GM12878 (cell line): ENCODE data around the gene XPO6. TPM values are rescaled to one million over a fixed set of nuclear protein-coding genes. Genes with fewer than 3 reads are reported as not detected.
A peak's percentile ranks its signal among the peaks of the same experiment; 100 is the strongest.

ENCODE experiments used
- ATAC-seq: fragments of 200-7000 bp; cut with Tn5 transposase; 3 replicates; pipeline ENCODE4 v1.9.1; 2020; ENCODE audit warnings: mild to moderate bottlenecking, moderate library complexity
- BruUV-seq: library from RNA; stranded (reverse); fragments of 400-500 nt; replicated peaks from 2 replicates; lab custom pipeline; 2021; lab: Mats Ljungman, UMichigan
- CTCF ChIA-PET: fragments of 300-600 bp; sonication (Branson Sonifier 250); formaldehyde crosslinking; extraction: SDS; loops from one replicate; lab custom pipeline; 2021; ENCODE audit warnings: inconsistent platforms; lab: Yijun Ruan, JAX
- POLR2A ChIA-PET: fragments of 350-600 bp; formaldehyde crosslinking; extraction: SDS; loops from one replicate; lab custom pipeline; 2021; ENCODE audit warnings: inconsistent platforms; lab: Charles Lee
- RAD21 ChIA-PET: fragments of 300-600 bp; sonication (Branson Sonifier 250); formaldehyde crosslinking; loops from one replicate; lab custom pipeline; 2023; ENCODE audit warnings: antibody characterized with exemption; ENCODE audit not compliant: unreplicated experiment; lab: Charles Lee
- SMC1A ChIA-PET: fragments of 300-600 bp; sonication (Branson Sonifier 250); formaldehyde crosslinking; loops from one replicate; lab custom pipeline; 2023; ENCODE audit not compliant: unreplicated experiment, uncharacterized antibody; lab: Charles Lee
- DNase-seq: peaks from one replicate; pipeline ENCODE4 v3.0.0-alpha.2; 2011; ENCODE audit warnings: low read depth, low spot score
- FAIRE-seq: peaks from 3 replicates; lab custom pipeline; 2011; peaks lifted over from hg19 to GRCh38; lab: Jason Lieb, UNC
- H2AFZ ChIP-seq: 2 replicates; pipeline ENCODE4 v1.6.0; 2011; ENCODE audit warnings: low read depth, low read length, control low read depth; ENCODE audit not compliant: control insufficient read depth
- H3K27ac ChIP-seq: 2 replicates; pipeline ENCODE4 v1.5.1; 2011; ENCODE audit warnings: control low read depth; ENCODE audit not compliant: control insufficient read depth, insufficient read depth
- H3K27me3 ChIP-seq, 2 experiments: replicated peaks in 1 of 2; 2 replicates each; pipeline versions ENCODE4 v1.6.0 to v1.6.1; 2011; ENCODE audit warnings: low read length in 1 of 2; ENCODE audit not compliant: control insufficient read depth in 2 of 2, insufficient read depth in 2 of 2
- H3K36me3 ChIP-seq, 2 experiments: 2 replicates each; pipeline ENCODE4 v1.5.1; 2011; ENCODE audit warnings: low read length in 1 of 2; ENCODE audit not compliant: control insufficient read depth in 2 of 2, insufficient read depth in 2 of 2
- H3K4me1 ChIP-seq: 2 replicates; pipeline ENCODE4 v1.6.1; 2011; ENCODE audit warnings: mild to moderate bottlenecking, low read length, moderate library complexity, mixed read lengths; ENCODE audit not compliant: control insufficient read depth, insufficient read depth
- H3K4me2 ChIP-seq: 2 replicates; pipeline ENCODE4 v1.6.0; 2011; ENCODE audit warnings: control low read depth; ENCODE audit not compliant: control insufficient read depth, insufficient read depth
- H3K4me3 ChIP-seq: fragments of 200-600 bp; sonication (generic); 2 replicates; pipeline ENCODE4 v1.5.1; 2016
- H3K79me2 ChIP-seq: 2 replicates; pipeline ENCODE4 v1.6.0; 2011; ENCODE audit warnings: low read length; ENCODE audit not compliant: control insufficient read depth, insufficient read depth
- H3K9ac ChIP-seq: 2 replicates; pipeline ENCODE4 v1.8.0; 2011; ENCODE audit warnings: low read length, control low read depth, mixed read lengths; ENCODE audit not compliant: control insufficient read depth, insufficient read depth
- H3K9me3 ChIP-seq: replicated peaks from 3 replicates; pipeline ENCODE4 v1.5.1; 2011; ENCODE audit warnings: mild to moderate bottlenecking, low read length; ENCODE audit not compliant: control insufficient read depth, insufficient read depth
- H4K20me1 ChIP-seq: 2 replicates; pipeline ENCODE4 v1.6.0; 2011; ENCODE audit not compliant: control insufficient read depth, insufficient read depth
- ATF3 ChIP-seq: IDR thresholded peaks from 2 replicates; pipeline ENCODE4 v1.6.1; 2011; ENCODE audit warnings: low read depth, mild to moderate bottlenecking, low read length, moderate library complexity, borderline replicate concordance; ENCODE audit errors: extremely low read depth
- ATF7 ChIP-seq: fragments of 450-650 bp; IDR thresholded peaks from 2 replicates; pipeline ENCODE4 v1.6.1; 2016; ENCODE audit warnings: low read depth, mild to moderate bottlenecking
- CBX3 ChIP-seq: fragments of 200-600 bp; sonication (generic); IDR thresholded peaks from 2 replicates; pipeline ENCODE4 v1.6.1; 2016; ENCODE audit warnings: low read depth, borderline replicate concordance
- CHD1 ChIP-seq: IDR thresholded peaks from 2 replicates; pipeline ENCODE4 v1.6.1; 2012; ENCODE audit warnings: low read depth, low read length, improper control_type of control experiment
- CREM ChIP-seq: IDR thresholded peaks from 2 replicates; pipeline ENCODE4 v1.6.1; 2014; ENCODE audit warnings: antibody characterized with exemption, low read depth
- GATAD2B ChIP-seq: fragments of 450-650 bp; conservative IDR thresholded peaks from 2 replicates; pipeline ENCODE4 v1.6.1; 2017; ENCODE audit warnings: low read depth, mild to moderate bottlenecking, moderate library complexity
- KLF5 ChIP-seq: fragments of 450-650 bp; IDR thresholded peaks from 2 replicates; pipeline ENCODE4 v1.6.1; 2014; ENCODE audit warnings: mild to moderate bottlenecking; ENCODE audit not compliant: partially characterized antibody
- LARP7 ChIP-seq: fragments of 450-650 bp; IDR thresholded peaks from 2 replicates; pipeline ENCODE4 v1.6.1; 2017; ENCODE audit warnings: mild to moderate bottlenecking
- MTA3 ChIP-seq: IDR thresholded peaks from 2 replicates; pipeline ENCODE4 v1.6.1; 2012; ENCODE audit warnings: low read length, inconsistent platforms, borderline replicate concordance
- NFXL1 ChIP-seq: fragments of 450-650 bp; IDR thresholded peaks from 2 replicates; pipeline ENCODE4 v1.6.1; 2017; ENCODE audit warnings: antibody characterized with exemption, mild to moderate bottlenecking, borderline replicate concordance
- PAX8 ChIP-seq: fragments of 450-650 bp; IDR thresholded peaks from 2 replicates; pipeline ENCODE4 v1.6.1; 2017; ENCODE audit warnings: mild to moderate bottlenecking, moderate library complexity
- SIN3A ChIP-seq: IDR thresholded peaks from 2 replicates; pipeline ENCODE4 v1.6.1; 2012; ENCODE audit warnings: low read depth, low read length, improper control_type of control experiment
- SMARCA5 ChIP-seq: fragments of 450-650 bp; IDR thresholded peaks from 2 replicates; pipeline ENCODE4 v1.6.1; 2017; ENCODE audit warnings: mild to moderate bottlenecking
- TAF1 ChIP-seq: IDR thresholded peaks from 2 replicates; pipeline ENCODE4 v1.6.1; 2011; ENCODE audit warnings: mild to moderate bottlenecking, low read depth, low read length, borderline replicate concordance
- ZNF207 ChIP-seq: fragments of 450-650 bp; IDR thresholded peaks from 2 replicates; pipeline ENCODE4 v1.6.1; 2014; ENCODE audit warnings: antibody characterized with exemption, mild to moderate bottlenecking, borderline replicate concordance
- ZNF217 ChIP-seq: fragments of 450-650 bp; IDR thresholded peaks from 2 replicates; pipeline ENCODE4 v1.6.1; 2017; ENCODE audit warnings: antibody characterized with exemption, mild to moderate bottlenecking
- WGBS: methylation state at CpG from one replicate; pipeline ENCODE4 v1.1.6; 2016; ENCODE audit warnings: low lambda C conversion rate; ENCODE audit not compliant: insufficient replicate concordance, insufficient coverage; ENCODE audit errors: missing lambda C conversion rate; 5-methylcytosine and 5-hydroxymethylcytosine counted together
- in situ Hi-C: fragments of 300-500 bp; cut with MboI; formaldehyde crosslinking; loops from 9 replicates; pipeline ENCODE4 v1.14.3; 2018; ENCODE audit warnings: mixed read lengths
- intact Hi-C: fragments of 100-400 bp; cut with micrococcal nuclease; formaldehyde crosslinking; loops from one replicate; pipeline ENCODE4 v1.14.2; 2022; ENCODE audit not compliant: unreplicated experiment
- polyA plus RNA-seq, 11 experiments: library from polyadenylated mRNA; depleted of rRNA in 4 of 11; unstranded in 6 of 11; stranded (reverse) in 5 of 11; fragments of >200 nt; fragmentation: Nextera tagmentation in 4 of 11; fragmentation: Illumina TruSeq in 1 of 11; extraction: Ambion mirVana in 4 of 11; extraction: Trizol in 1 of 11; gene quantifications; 1 replicate in 1 of 11; 2 replicates in 10 of 11; pipeline versions ENCODE4 v1.2.1 to v1.2.3, GENCODE V29; 2011 to 2016; ENCODE audit warnings: inconsistent platforms in 2 of 11, missing spikeins in 2 of 11, low read depth in 1 of 11
- total RNA-seq, 4 experiments: library from RNA; depleted of rRNA in 3 of 4; stranded (reverse); fragments of >200 nt in 3 of 4; fragmentation: Illumina TruSeq in 1 of 4; extraction: Trizol in 1 of 4; gene quantifications; 2 replicates each; pipeline versions ENCODE4 v1.2.1 to v1.2.3, GENCODE V29; 2013 to 2021
- TF ChIP-seq, protein P1 (sequence below): IDR thresholded peaks from 2 replicates; pipeline ENCODE4 v1.6.1; 2012; ENCODE audit warnings: mild to moderate bottlenecking, low read depth, low read length
- TF ChIP-seq, protein P2 (sequence below): fragments of 150-350 bp; IDR thresholded peaks from 2 replicates; pipeline ENCODE4 v1.6.1; 2016; ENCODE audit warnings: low read depth, low read length

XPO6 gene
- total and polyA plus RNA-seq, 10 of the 15 experiments (the other 5 are each of a cell fraction or from before 2014, with no cell fraction given) = 9.9 to 246 (median 110) TPM

DNA sequence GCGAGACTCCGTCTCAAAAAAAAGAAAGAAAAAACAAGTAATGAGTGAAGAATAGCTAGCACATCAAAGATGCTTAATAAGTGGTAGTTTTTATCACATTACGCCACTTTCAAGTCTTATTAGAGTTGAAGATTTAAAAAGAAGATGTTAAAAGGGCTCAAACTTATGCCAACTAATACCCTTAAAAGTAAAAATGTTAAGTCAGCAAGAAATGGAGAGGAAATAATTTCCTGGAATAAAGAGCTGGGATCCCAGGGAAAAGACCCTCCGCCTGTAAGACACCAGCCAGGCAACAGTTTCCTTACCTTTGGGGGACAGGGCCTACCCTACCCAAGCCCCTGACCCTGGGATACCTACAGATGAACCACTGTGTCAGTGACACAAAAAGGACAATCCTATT is 3.6 kb downstream of the XPO6 start:
- Histone ChIP-seq H3K36me3 (peaks cover 5 to 31% of the 10 kb centered on the region in 2 experiments), H3K4me3 (peak overlapping the region; percentile 66), H4K20me1 (peaks cover 4% of the 10 kb centered on the region), H3K4me2 (peak overlapping the region; percentile 74), H3K27ac (peak overlapping the region; percentile 20; the same call in 1 of the 2 replicates), H2AFZ (no peak overlapping the region), H3K4me1 (peaks cover 14% of the 10 kb centered on the region), H3K27me3 (no peaks in the 10 kb centered on the region), H3K79me2 (peaks cover 81% of the 10 kb centered on the region), H3K9ac (no peak overlapping the region), H3K9me3 (no peaks in the 10 kb centered on the region)
- ChIA-PET RAD21 (interaction anchor here (3.5 to 12.5 kb wide), 3 partner anchors 18 to 67 kb away, joined by 31 to 192 read pairs (median 63); no protein-coding TSS in a partner anchor), POLR2A (interaction anchor here (0.6 to 4.9 kb wide), 4 partner anchors 10 to 74 kb away, joined by 3 to 71 read pairs (median 4); no protein-coding TSS in a partner anchor), CTCF (interaction anchor here (0.7 to 8.1 kb wide), 7 partner anchors 9 to 114 kb away, joined by 3 to 91 read pairs (median 4); no protein-coding TSS in a partner anchor), SMC1A (interaction anchor here (0.7 to 13.4 kb wide), 6 partner anchors 10 to 67 kb away, joined by 3 to 272 read pairs (median 10); no protein-coding TSS in a partner anchor)
- no peak for FAIRE-seq
- no TSS peak for BruUV-seq
- intact Hi-C loops (no loop called here), in situ Hi-C loops (no loop called here)
- DNase-seq = no peak
- no peak for ATAC-seq
- WGBS = 97% methylated on average over 4 of the region's 4 CpGs
- TF ChIP-seq CHD1 = no peak
- no peak for TF ChIP-seq SIN3A
- TF ChIP-seq, protein P1, sequence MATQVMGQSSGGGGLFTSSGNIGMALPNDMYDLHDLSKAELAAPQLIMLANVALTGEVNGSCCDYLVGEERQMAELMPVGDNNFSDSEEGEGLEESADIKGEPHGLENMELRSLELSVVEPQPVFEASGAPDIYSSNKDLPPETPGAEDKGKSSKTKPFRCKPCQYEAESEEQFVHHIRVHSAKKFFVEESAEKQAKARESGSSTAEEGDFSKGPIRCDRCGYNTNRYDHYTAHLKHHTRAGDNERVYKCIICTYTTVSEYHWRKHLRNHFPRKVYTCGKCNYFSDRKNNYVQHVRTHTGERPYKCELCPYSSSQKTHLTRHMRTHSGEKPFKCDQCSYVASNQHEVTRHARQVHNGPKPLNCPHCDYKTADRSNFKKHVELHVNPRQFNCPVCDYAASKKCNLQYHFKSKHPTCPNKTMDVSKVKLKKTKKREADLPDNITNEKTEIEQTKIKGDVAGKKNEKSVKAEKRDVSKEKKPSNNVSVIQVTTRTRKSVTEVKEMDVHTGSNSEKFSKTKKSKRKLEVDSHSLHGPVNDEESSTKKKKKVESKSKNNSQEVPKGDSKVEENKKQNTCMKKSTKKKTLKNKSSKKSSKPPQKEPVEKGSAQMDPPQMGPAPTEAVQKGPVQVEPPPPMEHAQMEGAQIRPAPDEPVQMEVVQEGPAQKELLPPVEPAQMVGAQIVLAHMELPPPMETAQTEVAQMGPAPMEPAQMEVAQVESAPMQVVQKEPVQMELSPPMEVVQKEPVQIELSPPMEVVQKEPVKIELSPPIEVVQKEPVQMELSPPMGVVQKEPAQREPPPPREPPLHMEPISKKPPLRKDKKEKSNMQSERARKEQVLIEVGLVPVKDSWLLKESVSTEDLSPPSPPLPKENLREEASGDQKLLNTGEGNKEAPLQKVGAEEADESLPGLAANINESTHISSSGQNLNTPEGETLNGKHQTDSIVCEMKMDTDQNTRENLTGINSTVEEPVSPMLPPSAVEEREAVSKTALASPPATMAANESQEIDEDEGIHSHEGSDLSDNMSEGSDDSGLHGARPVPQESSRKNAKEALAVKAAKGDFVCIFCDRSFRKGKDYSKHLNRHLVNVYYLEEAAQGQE = no peak
- TF ChIP-seq SMARCA5 = no peak
- no peak for TF ChIP-seq ZNF217
- no peak for TF ChIP-seq KLF5
- TF ChIP-seq TAF1 = no peak
- no peak for TF ChIP-seq GATAD2B
- TF ChIP-seq MTA3 = no peak
- TF ChIP-seq CBX3 = no peak
- TF ChIP-seq, protein P2, sequence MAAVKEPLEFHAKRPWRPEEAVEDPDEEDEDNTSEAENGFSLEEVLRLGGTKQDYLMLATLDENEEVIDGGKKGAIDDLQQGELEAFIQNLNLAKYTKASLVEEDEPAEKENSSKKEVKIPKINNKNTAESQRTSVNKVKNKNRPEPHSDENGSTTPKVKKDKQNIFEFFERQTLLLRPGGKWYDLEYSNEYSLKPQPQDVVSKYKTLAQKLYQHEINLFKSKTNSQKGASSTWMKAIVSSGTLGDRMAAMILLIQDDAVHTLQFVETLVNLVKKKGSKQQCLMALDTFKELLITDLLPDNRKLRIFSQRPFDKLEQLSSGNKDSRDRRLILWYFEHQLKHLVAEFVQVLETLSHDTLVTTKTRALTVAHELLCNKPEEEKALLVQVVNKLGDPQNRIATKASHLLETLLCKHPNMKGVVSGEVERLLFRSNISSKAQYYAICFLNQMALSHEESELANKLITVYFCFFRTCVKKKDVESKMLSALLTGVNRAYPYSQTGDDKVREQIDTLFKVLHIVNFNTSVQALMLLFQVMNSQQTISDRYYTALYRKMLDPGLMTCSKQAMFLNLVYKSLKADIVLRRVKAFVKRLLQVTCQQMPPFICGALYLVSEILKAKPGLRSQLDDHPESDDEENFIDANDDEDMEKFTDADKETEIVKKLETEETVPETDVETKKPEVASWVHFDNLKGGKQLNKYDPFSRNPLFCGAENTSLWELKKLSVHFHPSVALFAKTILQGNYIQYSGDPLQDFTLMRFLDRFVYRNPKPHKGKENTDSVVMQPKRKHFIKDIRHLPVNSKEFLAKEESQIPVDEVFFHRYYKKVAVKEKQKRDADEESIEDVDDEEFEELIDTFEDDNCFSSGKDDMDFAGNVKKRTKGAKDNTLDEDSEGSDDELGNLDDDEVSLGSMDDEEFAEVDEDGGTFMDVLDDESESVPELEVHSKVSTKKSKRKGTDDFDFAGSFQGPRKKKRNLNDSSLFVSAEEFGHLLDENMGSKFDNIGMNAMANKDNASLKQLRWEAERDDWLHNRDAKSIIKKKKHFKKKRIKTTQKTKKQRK = no peak
- no peak for TF ChIP-seq PAX8
- TF ChIP-seq ATF7 = no peak
- no peak for TF ChIP-seq CREM
- TF ChIP-seq ATF3 = no peak
- TF ChIP-seq LARP7 = no peak
- TF ChIP-seq ZNF207 = no peak
- no peak for TF ChIP-seq NFXL1
